ENCODE results near the gene HOXC4. TPM values are rescaled to one million over a fixed set of nuclear protein-coding genes. Genes with fewer than 3 reads are reported as not detected.
A peak's percentile ranks its signal among the peaks of the same experiment; 100 is the strongest.

Gene HOXC4
- total RNA-seq, 1 experiment from 2014 or later, result 6.3 TPM

DNA sequence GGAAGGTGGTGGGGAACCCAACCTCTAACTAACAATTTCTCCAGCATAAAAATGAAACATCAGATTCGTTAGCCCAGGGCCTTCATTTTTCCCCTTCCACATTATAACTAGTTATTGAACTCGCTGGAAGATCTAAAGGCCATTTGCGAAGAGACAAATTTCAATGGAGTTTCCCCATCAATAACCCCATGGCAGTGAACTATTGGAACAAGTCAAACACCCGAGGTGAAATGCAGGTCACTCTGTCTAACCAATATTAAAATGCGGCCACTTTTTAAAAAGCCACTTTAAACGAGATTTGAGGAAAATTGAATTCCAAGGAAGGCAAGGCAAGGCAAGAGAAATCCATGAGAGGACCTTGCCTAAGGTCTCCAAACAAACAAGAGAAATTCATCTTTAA lies 4.5 kb upstream of the HOXC4 start:
- Histone ChIP-seq H3K27ac (no peak overlapping the region), H3K4me3 (no peak overlapping the region), H3K4me1 (peaks cover 3% of the 10 kb centered on the region), H3K27me3 (no peaks in the 10 kb centered on the region), H3K9me3 (replicated peaks) (no peaks in the 10 kb centered on the region), H3K36me3 (no peaks in the 10 kb centered on the region)
- no peak for DNase-seq

DNA sequence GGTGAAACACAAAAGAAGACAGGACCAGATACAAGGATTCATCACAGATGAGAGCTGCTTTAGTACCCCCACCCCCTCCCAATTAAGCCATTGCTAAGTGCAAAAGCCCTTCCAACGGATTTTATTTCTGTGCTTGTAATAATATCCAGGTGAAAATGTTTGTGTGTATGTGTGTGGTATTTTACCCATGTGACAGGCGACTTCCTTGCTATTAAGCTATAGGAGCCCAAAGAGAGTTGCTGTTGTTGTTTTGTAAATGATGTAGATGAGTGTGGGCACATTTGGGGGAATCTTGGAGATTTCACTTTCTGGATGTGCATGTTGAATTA lies 3.2 kb upstream of the HOXC4 start:
- DNase-seq, result no peak
- Histone ChIP-seq H3K36me3 (no peaks in the 10 kb centered on the region), H3K27me3 (no peaks in the 10 kb centered on the region), H3K27ac (no peak overlapping the region), H3K9me3 (replicated peaks) (no peaks in the 10 kb centered on the region), H3K4me3 (no peak overlapping the region), H3K4me1 (peaks cover 3% of the 10 kb centered on the region; the same call in 1 of the 2 replicates)

DNA sequence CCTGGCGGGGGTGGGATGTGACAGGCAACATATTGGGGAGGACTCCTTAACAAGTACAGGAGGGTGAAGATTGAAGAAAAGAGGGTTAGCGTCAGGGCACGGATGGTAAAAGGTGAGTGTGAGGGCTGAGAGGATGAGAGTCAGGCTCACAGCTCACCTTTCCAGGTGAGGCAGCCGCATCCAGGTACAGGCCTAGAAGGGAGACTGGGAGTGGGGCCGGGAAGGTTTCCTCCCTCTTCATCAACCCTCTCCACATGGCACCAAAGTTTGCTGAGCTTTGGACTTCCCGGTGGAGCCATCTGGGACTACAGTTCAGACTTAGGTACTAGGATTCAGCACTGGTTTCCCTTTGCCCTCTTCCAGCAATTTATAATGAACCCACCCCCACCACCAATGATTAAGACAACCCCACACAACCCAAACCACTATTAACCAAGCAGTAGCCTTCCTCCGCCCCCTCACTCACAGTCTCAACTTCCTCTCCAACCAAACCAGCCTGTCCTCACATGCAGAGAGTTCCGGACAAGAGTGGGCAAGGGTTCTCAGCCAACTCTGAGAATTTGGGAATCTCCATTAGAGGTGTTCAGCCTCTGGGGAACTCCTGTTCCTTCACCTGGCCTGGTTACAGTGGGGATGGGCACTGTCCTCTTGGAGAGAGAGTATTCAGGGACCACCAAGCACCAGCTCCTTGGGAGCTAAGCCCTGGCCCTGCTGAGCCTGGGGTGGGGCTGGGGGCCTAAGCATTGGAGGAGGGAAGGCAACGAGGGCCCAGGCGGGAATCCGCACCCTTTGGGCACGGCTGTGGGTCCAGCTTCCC lies 2.4 kb upstream of the HOXC4 start:
- Histone ChIP-seq H3K27me3 (no peaks in the 10 kb centered on the region), H3K4me1 (peaks cover 3% of the 10 kb centered on the region; the same call in 1 of the 2 replicates), H3K27ac (no peak overlapping the region), H3K9me3 (replicated peaks) (no peaks in the 10 kb centered on the region), H3K36me3 (no peaks in the 10 kb centered on the region), H3K4me3 (no peak overlapping the region)
- no peak for DNase-seq

DNA sequence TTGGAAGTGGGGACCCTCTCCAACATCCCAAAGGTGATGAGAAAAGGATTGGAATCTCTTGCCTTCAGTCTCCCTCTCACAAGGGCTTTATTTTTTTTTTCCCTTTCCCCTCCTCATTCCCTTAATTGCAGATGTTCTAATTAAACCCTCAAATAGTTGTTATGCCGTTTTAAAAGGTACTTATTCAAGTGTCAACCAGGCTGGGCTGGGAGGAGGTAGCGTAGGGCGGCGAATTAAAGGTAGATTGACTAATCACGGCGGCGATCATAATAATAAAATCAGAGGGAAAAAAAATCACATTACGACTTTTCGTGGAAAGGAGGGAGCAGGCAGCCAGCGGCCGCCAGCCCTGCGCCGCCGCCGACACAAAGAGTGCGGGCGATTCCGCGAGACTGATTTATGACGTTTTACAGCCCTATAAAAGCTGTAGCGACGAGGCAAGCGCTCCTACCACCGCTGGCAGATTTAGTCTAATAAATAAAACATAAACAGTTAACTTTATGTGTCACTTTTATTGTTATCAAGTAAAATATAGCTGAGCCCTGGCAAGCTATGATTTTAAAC lies 1.7 kb upstream of the HOXC4 start:
- Histone ChIP-seq H3K9me3 (replicated peaks) (no peaks in the 10 kb centered on the region), H3K27ac (no peak overlapping the region), H3K4me1 (peaks cover 3% of the 10 kb centered on the region; the same call in 1 of the 2 replicates), H3K36me3 (no peaks in the 10 kb centered on the region), H3K4me3 (no peak overlapping the region), H3K27me3 (no peaks in the 10 kb centered on the region)
- DNase-seq, result no peak

- no peaks in the 10 kb centered on the region for H3K27me3 ChIP-seq
- peak overlapping the region; percentile 69 for H3K27ac ChIP-seq
- no peak for DNase-seq
- H3K4me1 ChIP-seq, result peaks cover 3% of the 10 kb centered on the region; the same call in 1 of the 2 replicates
- H3K4me3 ChIP-seq, result peak overlapping the region; percentile 84
- H3K9me3 ChIP-seq (replicated peaks), result no peaks in the 10 kb centered on the region
- H3K36me3 ChIP-seq, result no peaks in the 10 kb centered on the region
Measured at GRCh38 chr12:54052438-54053002, 1.1 kb upstream of the HOXC4 start.

GRCh38 chr12:54053003-54053750 lies 458 bp upstream of the HOXC4 start:
- Histone ChIP-seq H3K27ac (peak overlapping the region; percentile 69), H3K4me3 (peak overlapping the region; percentile 84), H3K4me1 (peaks cover 3% of the 10 kb centered on the region; the same call in 1 of the 2 replicates), H3K9me3 (replicated peaks) (no peaks in the 10 kb centered on the region), H3K27me3 (no peaks in the 10 kb centered on the region), H3K36me3 (no peaks in the 10 kb centered on the region; the same call in 1 of the 2 replicates)
- peak; percentile 54 to 62 for DNase-seq

- no peaks in the 10 kb centered on the region for H3K9me3 ChIP-seq (replicated peaks)
- no peaks in the 10 kb centered on the region; the same call in 1 of the 2 replicates for H3K36me3 ChIP-seq
- no peaks in the 10 kb centered on the region for H3K27me3 ChIP-seq
- H3K4me1 ChIP-seq, result peaks cover 3% of the 10 kb centered on the region; the same call in 1 of the 2 replicates
- H3K27ac ChIP-seq, result peak overlapping the region; percentile 69; the same call in 1 of the 2 replicates
- H3K4me3 ChIP-seq, result peak overlapping the region; percentile 84
- DNase-seq, result no peak
Measured at GRCh38 chr12:54054742-54055194, 1.1 kb downstream of the HOXC4 start.

DNA sequence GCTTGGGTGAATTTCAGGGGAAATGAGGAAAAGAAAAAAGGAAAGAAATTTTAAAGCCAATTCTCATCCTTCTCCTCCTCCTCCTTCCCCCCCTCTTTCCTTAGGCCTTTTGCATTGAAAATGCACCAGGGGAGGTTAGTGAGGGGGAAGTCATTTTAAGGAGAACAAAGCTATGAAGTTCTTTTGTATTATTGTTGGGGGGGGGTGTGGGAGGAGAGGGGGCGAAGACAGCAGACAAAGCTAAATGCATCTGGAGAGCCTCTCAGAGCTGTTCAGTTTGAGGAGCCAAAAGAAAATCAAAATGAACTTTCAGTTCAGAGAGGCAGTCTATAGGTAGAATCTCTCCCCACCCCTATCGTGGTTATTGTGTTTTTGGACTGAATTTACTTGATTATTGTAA lies 1.9 kb downstream of the HOXC4 start:
- Histone ChIP-seq H3K9me3 (replicated peaks) (no peaks in the 10 kb centered on the region), H3K4me1 (peaks cover 3% of the 10 kb centered on the region; the same call in 1 of the 2 replicates), H3K27ac (no peak overlapping the region), H3K4me3 (no peak overlapping the region), H3K36me3 (no peaks in the 10 kb centered on the region; the same call in 1 of the 2 replicates), H3K27me3 (no peaks in the 10 kb centered on the region)
- no peak for DNase-seq

GRCh38 chr12:54056110-54056509 lies 2.5 kb downstream of the HOXC4 start:
- Histone ChIP-seq H3K4me1 (peaks cover 3% of the 10 kb centered on the region; the same call in 1 of the 2 replicates), H3K9me3 (replicated peaks) (no peaks in the 10 kb centered on the region), H3K4me3 (no peak overlapping the region), H3K27ac (no peak overlapping the region), H3K36me3 (no peaks in the 10 kb centered on the region; the same call in 1 of the 2 replicates), H3K27me3 (no peaks in the 10 kb centered on the region)
- no peak for DNase-seq

DNA sequence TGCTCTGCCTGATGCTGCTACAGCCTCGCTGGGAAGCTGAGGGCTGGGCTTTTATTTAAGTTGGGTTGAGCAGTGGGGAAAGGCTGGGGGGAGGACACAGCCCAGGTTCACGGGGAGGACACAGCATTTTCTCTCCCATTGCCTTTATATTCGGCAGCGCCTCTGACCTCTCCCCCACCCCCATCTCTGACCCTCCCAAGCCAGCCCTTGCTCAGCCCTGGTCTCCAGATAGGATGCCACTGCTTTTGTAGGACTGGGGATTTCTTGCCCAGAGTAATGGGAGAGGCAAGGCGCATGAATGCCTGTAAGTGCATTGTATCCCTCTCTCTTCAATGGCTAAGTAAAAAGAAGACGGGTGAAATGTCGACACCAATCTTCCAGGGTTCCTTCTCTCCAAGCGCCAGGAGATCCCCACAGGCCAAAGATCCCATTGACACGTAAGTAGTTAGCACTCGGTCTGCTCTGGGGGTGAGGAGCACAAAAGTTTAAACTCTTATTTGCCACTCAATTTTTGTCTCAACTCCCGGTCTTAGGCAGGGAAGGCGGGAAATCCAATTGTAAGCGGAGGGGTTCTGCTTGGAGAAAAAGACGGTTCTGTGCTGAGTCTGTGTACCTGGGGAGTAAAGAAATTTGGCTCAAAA lies 4.6 kb downstream of the HOXC4 start:
- Histone ChIP-seq H3K27me3 (no peaks in the 10 kb centered on the region), H3K9me3 (replicated peaks) (no peaks in the 10 kb centered on the region), H3K27ac (no peak overlapping the region), H3K4me1 (no peaks in the 10 kb centered on the region), H3K4me3 (no peak overlapping the region), H3K36me3 (no peaks in the 10 kb centered on the region; the same call in 1 of the 2 replicates)
- no peak for DNase-seq

- H3K27me3 ChIP-seq, result no peaks in the 10 kb centered on the region
- DNase-seq, result no peak
- H3K36me3 ChIP-seq, result no peaks in the 10 kb centered on the region; the same call in 1 of the 2 replicates
Measured at GRCh38 chr12:54059668-54060067, 6.0 kb downstream of the HOXC4 start.

GRCh38 chr12:54060174-54060974 lies 6.7 kb downstream of the HOXC4 start:
- Histone ChIP-seq H3K27me3 (no peaks in the 10 kb centered on the region), H3K4me1 (no peaks in the 10 kb centered on the region), H3K9me3 (replicated peaks) (no peaks in the 10 kb centered on the region), H3K27ac (no peak overlapping the region), H3K36me3 (no peaks in the 10 kb centered on the region; the same call in 1 of the 2 replicates), H3K4me3 (no peak overlapping the region)
- DNase-seq, result no peak

More at GRCh38 chr12:54059668-54060067, 6.0 kb downstream of the HOXC4 start:
- Histone ChIP-seq H3K4me1 (no peaks in the 10 kb centered on the region), H3K4me3 (no peak overlapping the region), H3K27ac (no peak overlapping the region), H3K9me3 (replicated peaks) (no peaks in the 10 kb centered on the region)

- Histone ChIP-seq H3K4me3 (no peak overlapping the region), H3K9me3 (replicated peaks) (no peaks in the 10 kb centered on the region), H3K27me3 (no peaks in the 10 kb centered on the region), H3K27ac (no peak overlapping the region), H3K4me1 (no peaks in the 10 kb centered on the region), H3K36me3 (no peaks in the 10 kb centered on the region; the same call in 1 of the 2 replicates)
- DNase-seq, result no peak
Measured at GRCh38 chr12:54060975-54061778, 7.5 kb downstream of the HOXC4 start.

Data from SJCRH30 (cell line).